Measurements from ENCODE around the gene TASOR. TPM values are rescaled to one million over a fixed set of nuclear protein-coding genes. Genes with fewer than 3 reads are reported as not detected.
"Not testable (repeated sequence)": the region's sequence is repeated elsewhere in the genome, so short reads cannot be mapped to it uniquely, and the experiment has no call there.

Gene TASOR
- total RNA-seq, 2 experiments from 2014 or later: 60.5 to 61.8 TPM

GRCh38 chr3:56702490-56703315 is 19.6 kb upstream of the TASOR start:
- no peak overlapping the region for H3K27ac Mint-ChIP-seq
- POLR2A ChIA-PET: interaction anchor here (0.8 to 6.6 kb wide), 4 partner anchors 19 to 284 kb away, joined by 3 to 83 read pairs (median 6); partner anchors contain the start of genes ARHGEF3 and TASOR

GRCh38 chr3:56700151-56700550 is 17.1 kb upstream of the TASOR start:
- CTCF ChIA-PET: interaction anchor here (0.7 to 8.0 kb wide), 4 partner anchors 15 to 288 kb away, joined by 3 to 278 read pairs (median 114); partner anchors contain the start of gene ARHGEF3
- no peak for ATAC-seq
- Mint-ChIP-seq H3K4me3 (no peak overlapping the region), H3K4me1 (ENCODE audit: low read depth) (peaks cover 41% of the 10 kb centered on the region), H3K36me3 (ENCODE audit: low read depth) (peaks cover 2% of the 10 kb centered on the region), H3K27ac (no peak overlapping the region), H3K27me3 (ENCODE audit: low read depth) (no peaks in the 10 kb centered on the region), H3K9me3 (ENCODE audit: insufficient read depth) (no peaks in the 10 kb centered on the region)
- no peak for DNase-seq
- POLR2A ChIA-PET: interaction anchor here (6.6 kb wide), 1 partner anchor 100 kb away, joined by 83 read pairs; the partner anchor contains the start of gene ARHGEF3

More at GRCh38 chr3:56702490-56703315, 19.6 kb upstream of the TASOR start:
- H3K27me3 Mint-ChIP-seq (ENCODE audit: low read depth): no peaks in the 10 kb centered on the region
- H3K9me3 Mint-ChIP-seq (ENCODE audit: insufficient read depth): no peaks in the 10 kb centered on the region
- H3K4me3 Mint-ChIP-seq: no peak overlapping the region
- peaks cover 5% of the 10 kb centered on the region for H3K36me3 Mint-ChIP-seq (ENCODE audit: low read depth)
- peak; percentile 73 for ATAC-seq
- peaks cover 34% of the 10 kb centered on the region for H3K4me1 Mint-ChIP-seq (ENCODE audit: low read depth)
- DNase-seq: peak; percentile 74
- CTCF ChIA-PET: interaction anchor here (0.6 to 8.0 kb wide), 34 partner anchors 9 to 1471 kb away, joined by 3 to 278 read pairs (median 4); partner anchors contain the start of genes ARHGEF3 and TASOR

GRCh38 chr3:56694867-56695683 is 12.0 kb upstream of the TASOR start:
- Mint-ChIP-seq H3K27me3 (ENCODE audit: low read depth) (no peaks in the 10 kb centered on the region), H3K4me3 (peak overlapping the region; percentile 5), H3K9me3 (ENCODE audit: insufficient read depth) (no peaks in the 10 kb centered on the region), H3K4me1 (ENCODE audit: low read depth) (peaks cover 50% of the 10 kb centered on the region), H3K36me3 (ENCODE audit: low read depth) (peaks cover 6% of the 10 kb centered on the region), H3K27ac (peak overlapping the region; percentile 65)
- CTCF ChIA-PET: interaction anchor here (1.0 to 5.5 kb wide), 6 partner anchors 8 to 300 kb away, joined by 3 to 46 read pairs (median 24); partner anchors contain the start of gene ARHGEF3
- POLR2A ChIA-PET: interaction anchor here (0.7 to 3.6 kb wide), 5 partner anchors 12 to 105 kb away, joined by 4 to 38 read pairs (median 5); partner anchors contain the start of gene TASOR
- ATAC-seq (no peak), DNase-seq (peak; percentile 20)

GRCh38 chr3:56693750-56694149 is 10.7 kb upstream of the TASOR start:
- CTCF ChIA-PET: interaction anchor here (1.2 to 5.5 kb wide), 6 partner anchors 10 to 302 kb away, joined by 3 to 46 read pairs (median 21); partner anchors contain the start of genes ARHGEF3 and TASOR
- Mint-ChIP-seq H3K27ac (peak overlapping the region; percentile 94), H3K4me1 (ENCODE audit: low read depth) (peaks cover 47% of the 10 kb centered on the region), H3K4me3 (peak overlapping the region; percentile 80), H3K36me3 (ENCODE audit: low read depth) (peaks cover 6% of the 10 kb centered on the region), H3K27me3 (ENCODE audit: low read depth) (no peaks in the 10 kb centered on the region), H3K9me3 (ENCODE audit: insufficient read depth) (no peaks in the 10 kb centered on the region)
- POLR2A ChIA-PET: interaction anchor here (1.0 to 3.6 kb wide), 7 partner anchors 11 to 235 kb away, joined by 3 to 38 read pairs (median 3); partner anchors contain the start of gene TASOR
- ATAC-seq (peak; percentile 23), DNase-seq (no peak)

- peak overlapping the region; percentile 94 for H3K27ac Mint-ChIP-seq
- not testable (repeated sequence) for H3K9me3 Mint-ChIP-seq (ENCODE audit: insufficient read depth); H3K36me3 Mint-ChIP-seq (ENCODE audit: low read depth); H3K27me3 Mint-ChIP-seq (ENCODE audit: low read depth)
- POLR2A ChIA-PET: interaction anchor here (0.7 to 3.6 kb wide), 11 partner anchors 10 to 236 kb away, joined by 3 to 38 read pairs (median 4); partner anchors contain the start of genes ARHGEF3 and TASOR
- peak; percentile 88 for ATAC-seq
- CTCF ChIA-PET: interaction anchor here (0.6 to 5.5 kb wide), 7 partner anchors 10 to 303 kb away, joined by 3 to 46 read pairs (median 7); partner anchors contain the start of genes ARHGEF3 and TASOR
- H3K4me3 Mint-ChIP-seq: peak overlapping the region; percentile 80
- H3K4me1 Mint-ChIP-seq (ENCODE audit: low read depth): peaks cover 47% of the 10 kb centered on the region
- DNase-seq: peak; percentile 83
These were observed 9.7 kb upstream of the TASOR start for GRCh38 chr3:56692520-56693433.

- H3K9me3 Mint-ChIP-seq (ENCODE audit: insufficient read depth); DNase-seq; H3K27me3 Mint-ChIP-seq (ENCODE audit: low read depth); ATAC-seq; H3K4me3 Mint-ChIP-seq; H3K36me3 Mint-ChIP-seq (ENCODE audit: low read depth): not testable (repeated sequence)
- Mint-ChIP-seq H3K4me1 (ENCODE audit: low read depth) (peaks cover 47% of the 10 kb centered on the region), H3K27ac (peak overlapping the region; percentile 94)
- ChIA-PET CTCF (interaction anchor here (2.0 to 5.5 kb wide), 4 partner anchors 9 to 297 kb away, joined by 7 to 46 read pairs (median 35); partner anchors contain the start of genes ARHGEF3 and TASOR), POLR2A (interaction anchor here (1.1 to 3.6 kb wide), 6 partner anchors 9 to 224 kb away, joined by 3 to 38 read pairs (median 8); partner anchors contain the start of genes ARHGEF3 and TASOR)
These were observed 8.9 kb upstream of the TASOR start for GRCh38 chr3:56692001-56692365.

- no peak overlapping the region for H3K4me3 Mint-ChIP-seq
- no peaks in the 10 kb centered on the region for H3K9me3 Mint-ChIP-seq (ENCODE audit: insufficient read depth)
- no peak overlapping the region for H3K27ac Mint-ChIP-seq
- peaks cover 45% of the 10 kb centered on the region for H3K4me1 Mint-ChIP-seq (ENCODE audit: low read depth)
- DNase-seq (no peak), ATAC-seq (no peak)
- ChIA-PET POLR2A (interaction anchor here (1.5 kb wide), 1 partner anchor 9 kb away, joined by 5 read pairs; the partner anchor contains the start of gene TASOR), CTCF (no interaction called here)
- no peaks in the 10 kb centered on the region for H3K27me3 Mint-ChIP-seq (ENCODE audit: low read depth)
- H3K36me3 Mint-ChIP-seq (ENCODE audit: low read depth): peaks cover 6% of the 10 kb centered on the region
These were observed 8.3 kb upstream of the TASOR start for GRCh38 chr3:56691165-56692000.

GRCh38 chr3:56689303-56689702 is 6.2 kb upstream of the TASOR start:
- peaks cover 15% of the 10 kb centered on the region for H3K36me3 Mint-ChIP-seq (ENCODE audit: low read depth)
- peaks cover 25% of the 10 kb centered on the region for H3K4me1 Mint-ChIP-seq (ENCODE audit: low read depth)
- H3K4me3 Mint-ChIP-seq: no peak overlapping the region
- DNase-seq (peak; percentile 18), ATAC-seq (no peak)
- CTCF ChIA-PET: no interaction called here
- POLR2A ChIA-PET: interaction anchor here (1.2 kb wide), 1 partner anchor 113 kb away, joined by 3 read pairs; the partner anchor contains the start of gene ARHGEF3
- no peak overlapping the region for H3K27ac Mint-ChIP-seq
- H3K9me3 Mint-ChIP-seq (ENCODE audit: insufficient read depth): peaks cover 3% of the 10 kb centered on the region
- no peaks in the 10 kb centered on the region for H3K27me3 Mint-ChIP-seq (ENCODE audit: low read depth)

GRCh38 chr3:56688191-56688590 is 5.1 kb upstream of the TASOR start:
- Mint-ChIP-seq H3K9me3 (ENCODE audit: insufficient read depth) (peaks cover 14% of the 10 kb centered on the region), H3K4me3 (no peak overlapping the region), H3K4me1 (ENCODE audit: low read depth) (peaks cover 19% of the 10 kb centered on the region), H3K36me3 (ENCODE audit: low read depth) (peaks cover 24% of the 10 kb centered on the region), H3K27me3 (ENCODE audit: low read depth) (no peaks in the 10 kb centered on the region), H3K27ac (no peak overlapping the region)
- ATAC-seq: no peak
- ChIA-PET CTCF (interaction anchor here (0.6 kb wide), 1 partner anchor 1123 kb away, joined by 3 read pairs; no protein-coding TSS in a partner anchor), POLR2A (no interaction called here)
- no peak for DNase-seq

GRCh38 chr3:56684029-56684428 is 964 bp upstream of the TASOR start:
- ATAC-seq (no peak), DNase-seq (no peak)
- Mint-ChIP-seq H3K27me3 (ENCODE audit: low read depth) (no peaks in the 10 kb centered on the region), H3K4me1 (ENCODE audit: low read depth) (peaks cover 27% of the 10 kb centered on the region), H3K36me3 (ENCODE audit: low read depth) (peaks cover 50% of the 10 kb centered on the region), H3K9me3 (ENCODE audit: insufficient read depth) (peaks cover 30% of the 10 kb centered on the region), H3K4me3 (peak overlapping the region; percentile 28), H3K27ac (peak overlapping the region; percentile 8)
- POLR2A ChIA-PET: no interaction called here
- CTCF ChIA-PET: interaction anchor here (2.6 kb wide), 1 partner anchor 18 kb away, joined by 10 read pairs; no protein-coding TSS in a partner anchor

Data from activated CD8-positive, alpha-beta T cell treated with anti-CD3 and anti-CD28 coated beads, Interleukin-2, amount 10 ng/mL, durations not matched to agents 7 days and 5 days (primary cell).